K562 (cell line): ENCODE results near the gene VEGFB. TPM values are rescaled to one million over a fixed set of nuclear protein-coding genes. Genes with fewer than 3 reads are reported as not detected.

Experiments used
- ATF3 ChIP-seq, 2 experiments: fragments of 450-650 bp in 1 of 2; sonication (generic) in 1 of 2; formaldehyde crosslinking in 1 of 2; IDR thresholded peaks in 1 of 2; conservative IDR thresholded peaks in 1 of 2; 2 replicates each; pipeline versions ENCODE4 v1.6.1 to v1.8.1; 2016 to 2023; ENCODE audit warnings: mild to moderate bottlenecking in 2 of 2, moderate library complexity in 2 of 2, inconsistent platforms in 1 of 2, missing genetic modification reagents in 1 of 2
- ETV6 ChIP-seq, 3 experiments: fragments of 150-350 bp in 1 of 3; sonication (generic) in 1 of 3; formaldehyde crosslinking in 1 of 3; IDR thresholded peaks; 2 replicates each; pipeline versions ENCODE4 v1.6.1 to v1.8.0; 2014 to 2022; ENCODE audit warnings: borderline replicate concordance in 2 of 3, low read depth in 2 of 3, antibody characterized with exemption in 1 of 3, low read length in 1 of 3, mild to moderate bottlenecking in 1 of 3, missing genetic modification reagents in 1 of 3
- IRF2 ChIP-seq: sonication (generic); formaldehyde crosslinking; IDR thresholded peaks from 2 replicates; pipeline ENCODE4 v1.8.1; 2022; ENCODE audit warnings: mild to moderate bottlenecking, missing genetic modification reagents
- MGA ChIP-seq: fragments of 450-650 bp; IDR thresholded peaks from 2 replicates; pipeline ENCODE4 v1.6.1; 2016; ENCODE audit warnings: mild to moderate bottlenecking, moderate library complexity
- MNT ChIP-seq, 2 experiments: fragments of 450-650 bp; conservative IDR thresholded peaks; 2 replicates each; pipeline ENCODE4 v1.6.1; 2017; ENCODE audit warnings: mild to moderate bottlenecking in 2 of 2, moderate library complexity in 2 of 2
- ZFP91 ChIP-seq: sonication (generic); formaldehyde crosslinking; IDR thresholded peaks from 2 replicates; pipeline ENCODE4 v1.8.0; 2022; ENCODE audit warnings: mild to moderate bottlenecking, missing genetic modification reagents
- ZNF140 ChIP-seq: fragments of 250-450 bp; sonication (Bioruptor Pico); IDR thresholded peaks from 2 replicates; pipeline ENCODE4 v1.8.0; 2021; ENCODE audit warnings: moderate library complexity, mild to moderate bottlenecking, inconsistent platforms
- polyA plus RNA-seq, 8 experiments: library from polyadenylated mRNA; depleted of rRNA in 4 of 8; stranded (reverse) in 5 of 8; unstranded in 3 of 8; fragments of >200 nt; fragmentation: Nextera tagmentation in 2 of 8; fragmentation: Illumina TruSeq in 1 of 8; extraction: Ambion mirVana in 2 of 8; extraction: Trizol in 1 of 8; gene quantifications; 2 replicates each; pipeline versions ENCODE4 v1.2.1 to v1.2.3, GENCODE V29; 2011 to 2014; ENCODE audit warnings: inconsistent platforms in 1 of 8, missing spikeins in 1 of 8
- total RNA-seq, 7 experiments: library from RNA; depleted of rRNA in 6 of 7; stranded (reverse); fragments of >200 nt in 6 of 7; fragmentation: Illumina TruSeq in 2 of 7; extraction: Trizol in 2 of 7; gene quantifications; 2 replicates each; pipeline versions ENCODE4 v1.2.1 to v1.2.3, GENCODE V29; 2011 to 2021; ENCODE audit warnings: low replicate concordance in 1 of 7

Gene VEGFB
- total and polyA plus RNA-seq, 9 of the 15 experiments (the other 6 are each of a cell fraction or from before 2014, with no cell fraction given) = 11.0 to 83.4 (median 25.7) TPM

GRCh38 chr11:64269540-64270220 is 35.3 kb downstream of the VEGFB start (continued):
- TF ChIP-seq IRF2 (CRISPR knock-in tag) = no peak
- no peak for TF ChIP-seq ZNF140
- no peak for TF ChIP-seq ZFP91 (CRISPR knock-in tag)
- peak; percentile 58 for TF ChIP-seq MGA
- TF ChIP-seq ATF3 (IDR thresholded peaks at IDR 0.05) = peak; percentile 99
- peak; percentile 97 for TF ChIP-seq ATF3 (CRISPR knock-in tag; conservative IDR thresholded peaks at IDR 0.05)
- peak; percentile 43 to 49; a peak in 1 of 4 replicates for TF ChIP-seq ETV6 (IDR thresholded peaks at IDR 0.05; ENCODE audit: borderline replicate concordance in 1 of 2, low read depth in 2 of 2, low read length in 1 of 2)
- 0 out of 2 replicates have a peak, but pooled peaks have one; percentile 65 for TF ChIP-seq ETV6 (CRISPR knock-in tag; IDR thresholded peaks at IDR 0.05; ENCODE audit: borderline replicate concordance)
- peak in 1 of 2 experiments; percentile 83; a peak in 2 of 4 replicates for TF ChIP-seq MNT (conservative IDR thresholded peaks at IDR 0.05)
